ENCODE data around the gene NEDD4L.

The NEDD4L gene

GRCh38 chr18:58228176-58228575 lies 184.2 kb downstream of the NEDD4L start:
- no peak for TF ChIP-seq CTCF (IDR thresholded peaks at IDR 0.05; ENCODE audit: extremely low read depth, missing control alignments)
- no peak for DNase-seq (ENCODE audit: low spot score)

- DNase-seq (ENCODE audit: low spot score), result no peak
- no peak for TF ChIP-seq CTCF (IDR thresholded peaks at IDR 0.05; ENCODE audit: extremely low read depth, missing control alignments)
Measured at GRCh38 chr18:58228762-58229161, 184.7 kb downstream of the NEDD4L start.

GRCh38 chr18:58229162-58229561 lies 185.1 kb downstream of the NEDD4L start:
- no peak for TF ChIP-seq CTCF (IDR thresholded peaks at IDR 0.05; ENCODE audit: extremely low read depth, missing control alignments)
- no peak for DNase-seq (ENCODE audit: low spot score)

GRCh38 chr18:58230438-58231179 lies 186.6 kb downstream of the NEDD4L start:
- no peak for DNase-seq (ENCODE audit: low spot score)
- TF ChIP-seq CTCF (IDR thresholded peaks at IDR 0.05; ENCODE audit: extremely low read depth, missing control alignments), result no peak

GRCh38 chr18:58231930-58232329 lies 187.9 kb downstream of the NEDD4L start:
- peak; percentile 58 for TF ChIP-seq CTCF (IDR thresholded peaks at IDR 0.05; ENCODE audit: extremely low read depth, missing control alignments)
- peak; percentile 32 for DNase-seq (ENCODE audit: low spot score)

GRCh38 chr18:58232668-58233067 lies 188.6 kb downstream of the NEDD4L start:
- DNase-seq (ENCODE audit: low spot score), result no peak
- TF ChIP-seq CTCF (IDR thresholded peaks at IDR 0.05; ENCODE audit: extremely low read depth, missing control alignments), result no peak

GRCh38 chr18:58234359-58234741 lies 190.3 kb downstream of the NEDD4L start:
- TF ChIP-seq CTCF (IDR thresholded peaks at IDR 0.05; ENCODE audit: extremely low read depth, missing control alignments), result no peak
- no peak for DNase-seq (ENCODE audit: low spot score)

Data from GM20000 (cell line).